DOHH2 (cell line): ENCODE results near the gene PYGB.

ENCODE experiments used
- H3F3A ChIP-seq: fragments of 200-600 bp; sonication (generic), shearing (Covaris generic); 2 replicates; pipeline ENCODE4 v1.6.0; 2016; ENCODE audit warnings: antibody characterized with exemption, mild to moderate bottlenecking; ENCODE audit not compliant: control insufficient read depth, insufficient read depth
- H3K27ac ChIP-seq: fragments of 200-600 bp; sonication (generic); 2 replicates; pipeline ENCODE4 v1.5.1; 2014; ENCODE audit warnings: low read depth, mild to moderate bottlenecking, low read length, moderate library complexity
- H3K27me3 ChIP-seq: fragments of 200-600 bp; sonication (generic); 2 replicates; pipeline ENCODE4 v1.6.1; 2014; ENCODE audit warnings: mild to moderate bottlenecking, low read length, mixed read lengths; ENCODE audit not compliant: control insufficient read depth
- H3K36me3 ChIP-seq: fragments of 200-600 bp; sonication (generic); 2 replicates; pipeline ENCODE4 v1.6.1; 2014; ENCODE audit warnings: mild to moderate bottlenecking, low read length, moderate library complexity, mixed read lengths; ENCODE audit not compliant: control insufficient read depth
- H3K4me1 ChIP-seq: fragments of 200-600 bp; sonication (generic); 2 replicates; pipeline ENCODE4 v1.6.1; 2014; ENCODE audit warnings: mild to moderate bottlenecking, low read length, mixed read lengths; ENCODE audit not compliant: control insufficient read depth
- H3K4me2 ChIP-seq: fragments of 200-600 bp; sonication (generic); 2 replicates; pipeline ENCODE4 v1.6.0; 2014; ENCODE audit warnings: mild to moderate bottlenecking, low read length, moderate library complexity
- H3K4me3 ChIP-seq: fragments of 200-600 bp; sonication (generic); 2 replicates; pipeline ENCODE4 v1.5.1; 2014; ENCODE audit warnings: mild to moderate bottlenecking, low read length, mixed read lengths
- H3K79me2 ChIP-seq: fragments of 200-600 bp; sonication (generic); 2 replicates; pipeline ENCODE4 v1.6.1; 2014; ENCODE audit warnings: mild to moderate bottlenecking, low read length, mixed read lengths; ENCODE audit not compliant: control insufficient read depth
- H3K9me2 ChIP-seq: fragments of 200-600 bp; sonication (generic); replicated peaks from 2 replicates; pipeline ENCODE4 v1.6.1; 2014; ENCODE audit warnings: mild to moderate bottlenecking, low read length, mixed read lengths; ENCODE audit not compliant: control insufficient read depth
- H3K9me3 ChIP-seq: fragments of 200-600 bp; sonication (generic); 2 replicates; pipeline ENCODE4 v1.6.1; 2014; ENCODE audit warnings: antibody characterized with exemption, low read length, mixed read lengths; ENCODE audit not compliant: control insufficient read depth, insufficient read depth
- H4K20me1 ChIP-seq: fragments of 200-600 bp; sonication (generic); 2 replicates; pipeline ENCODE4 v1.6.0; 2014; ENCODE audit warnings: low read depth, mild to moderate bottlenecking, antibody characterized with exemption, low read length, moderate library complexity; ENCODE audit not compliant: control insufficient read depth, insufficient read depth
- EZH2phosphoT487 ChIP-seq: fragments of 200-600 bp; sonication (generic); IDR thresholded peaks from 2 replicates; pipeline ENCODE4 v1.6.1; 2017; ENCODE audit warnings: borderline replicate concordance, mild to moderate bottlenecking, antibody characterized with exemption, low read length, moderate library complexity, mixed read lengths
- TF ChIP-seq, protein P1 (sequence below): fragments of 200-600 bp; sonication (generic); IDR thresholded peaks from one replicate; pipeline ENCODE4 v1.5.1; 2014; ENCODE audit warnings: antibody characterized with exemption, mild to moderate bottlenecking, low read depth, low read length; ENCODE audit not compliant: poor library complexity, severe bottlenecking

PYGB gene

DNA sequence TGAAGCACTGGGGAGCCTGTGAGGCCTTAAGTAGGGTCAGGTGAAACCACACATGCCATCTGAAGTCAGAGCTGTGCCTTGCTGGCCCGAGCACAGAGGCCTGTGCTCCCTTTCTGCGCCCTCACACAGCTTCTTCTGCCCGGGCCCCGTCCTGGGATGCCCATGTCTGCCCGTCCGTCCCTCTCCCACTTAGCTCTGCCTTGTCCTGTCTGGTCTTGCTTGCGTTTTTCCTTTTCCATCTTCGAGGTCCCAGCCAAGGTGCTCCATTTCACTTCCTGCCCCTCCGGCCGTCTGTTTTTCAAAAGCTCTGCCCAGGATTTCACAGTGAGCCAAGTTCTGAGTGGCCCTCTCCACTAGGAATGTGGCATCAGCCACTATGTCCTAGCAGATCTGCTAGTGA lies 45.6 kb downstream of the PYGB start:
- Histone ChIP-seq H3K4me2 (no peak overlapping the region), H3K79me2 (no peaks in the 10 kb centered on the region), H4K20me1 (no peaks in the 10 kb centered on the region; the same call in 1 of the 2 replicates), H3K4me3 (no peak overlapping the region), H3K9me3 (no peaks in the 10 kb centered on the region), H3K9me2 (no peaks in the 10 kb centered on the region), H3F3A (no peaks in the 10 kb centered on the region; the same call in 1 of the 2 replicates), H3K36me3 (peaks cover 4% of the 10 kb centered on the region), H3K27me3 (no peaks in the 10 kb centered on the region), H3K27ac (no peak overlapping the region), H3K4me1 (peaks cover 8% of the 10 kb centered on the region)
- TF ChIP-seq, protein P1, sequence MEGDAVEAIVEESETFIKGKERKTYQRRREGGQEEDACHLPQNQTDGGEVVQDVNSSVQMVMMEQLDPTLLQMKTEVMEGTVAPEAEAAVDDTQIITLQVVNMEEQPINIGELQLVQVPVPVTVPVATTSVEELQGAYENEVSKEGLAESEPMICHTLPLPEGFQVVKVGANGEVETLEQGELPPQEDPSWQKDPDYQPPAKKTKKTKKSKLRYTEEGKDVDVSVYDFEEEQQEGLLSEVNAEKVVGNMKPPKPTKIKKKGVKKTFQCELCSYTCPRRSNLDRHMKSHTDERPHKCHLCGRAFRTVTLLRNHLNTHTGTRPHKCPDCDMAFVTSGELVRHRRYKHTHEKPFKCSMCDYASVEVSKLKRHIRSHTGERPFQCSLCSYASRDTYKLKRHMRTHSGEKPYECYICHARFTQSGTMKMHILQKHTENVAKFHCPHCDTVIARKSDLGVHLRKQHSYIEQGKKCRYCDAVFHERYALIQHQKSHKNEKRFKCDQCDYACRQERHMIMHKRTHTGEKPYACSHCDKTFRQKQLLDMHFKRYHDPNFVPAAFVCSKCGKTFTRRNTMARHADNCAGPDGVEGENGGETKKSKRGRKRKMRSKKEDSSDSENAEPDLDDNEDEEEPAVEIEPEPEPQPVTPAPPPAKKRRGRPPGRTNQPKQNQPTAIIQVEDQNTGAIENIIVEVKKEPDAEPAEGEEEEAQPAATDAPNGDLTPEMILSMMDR = no peak
- no peak for TF ChIP-seq EZH2phosphoT487

DNA sequence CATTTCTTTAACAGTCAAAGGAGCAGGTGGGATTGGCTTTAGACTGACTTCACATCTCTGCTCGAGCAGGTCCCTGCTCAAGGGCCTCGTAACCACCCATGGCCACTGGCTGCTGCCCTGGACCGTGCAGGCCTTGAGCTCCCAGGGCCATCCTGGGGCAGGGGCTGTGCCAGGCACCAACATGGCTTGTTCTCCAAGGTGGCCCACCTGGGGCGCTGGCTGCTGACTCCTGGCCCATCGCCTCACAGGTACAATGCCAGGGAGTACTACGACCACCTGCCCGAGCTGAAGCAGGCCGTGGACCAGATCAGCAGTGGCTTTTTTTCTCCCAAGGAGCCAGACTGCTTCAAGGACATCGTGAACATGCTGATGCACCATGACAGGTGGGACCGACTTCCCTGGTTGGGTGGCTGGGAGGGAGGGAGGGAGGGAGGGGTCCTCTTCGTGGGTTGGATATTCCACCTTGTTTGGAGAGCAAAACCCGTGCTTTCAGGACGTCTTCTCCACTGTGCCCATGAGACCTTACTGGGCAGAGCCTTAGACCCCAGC lies 46.1 kb downstream of the PYGB start:
- no peak overlapping the region for H3K4me2 ChIP-seq
- TF ChIP-seq, protein P1 = no peak
- TF ChIP-seq EZH2phosphoT487 = no peak
- no peaks in the 10 kb centered on the region for H3K27me3 ChIP-seq
- no peaks in the 10 kb centered on the region; the same call in 1 of the 2 replicates for H3F3A ChIP-seq
- no peaks in the 10 kb centered on the region; the same call in 1 of the 2 replicates for H4K20me1 ChIP-seq
- peaks cover 8% of the 10 kb centered on the region for H3K4me1 ChIP-seq
- no peaks in the 10 kb centered on the region for H3K9me2 ChIP-seq
- no peak overlapping the region for H3K27ac ChIP-seq
- H3K4me3 ChIP-seq = no peak overlapping the region
- H3K79me2 ChIP-seq = no peaks in the 10 kb centered on the region
- H3K36me3 ChIP-seq = peaks cover 4% of the 10 kb centered on the region
- H3K9me3 ChIP-seq = no peaks in the 10 kb centered on the region

DNA sequence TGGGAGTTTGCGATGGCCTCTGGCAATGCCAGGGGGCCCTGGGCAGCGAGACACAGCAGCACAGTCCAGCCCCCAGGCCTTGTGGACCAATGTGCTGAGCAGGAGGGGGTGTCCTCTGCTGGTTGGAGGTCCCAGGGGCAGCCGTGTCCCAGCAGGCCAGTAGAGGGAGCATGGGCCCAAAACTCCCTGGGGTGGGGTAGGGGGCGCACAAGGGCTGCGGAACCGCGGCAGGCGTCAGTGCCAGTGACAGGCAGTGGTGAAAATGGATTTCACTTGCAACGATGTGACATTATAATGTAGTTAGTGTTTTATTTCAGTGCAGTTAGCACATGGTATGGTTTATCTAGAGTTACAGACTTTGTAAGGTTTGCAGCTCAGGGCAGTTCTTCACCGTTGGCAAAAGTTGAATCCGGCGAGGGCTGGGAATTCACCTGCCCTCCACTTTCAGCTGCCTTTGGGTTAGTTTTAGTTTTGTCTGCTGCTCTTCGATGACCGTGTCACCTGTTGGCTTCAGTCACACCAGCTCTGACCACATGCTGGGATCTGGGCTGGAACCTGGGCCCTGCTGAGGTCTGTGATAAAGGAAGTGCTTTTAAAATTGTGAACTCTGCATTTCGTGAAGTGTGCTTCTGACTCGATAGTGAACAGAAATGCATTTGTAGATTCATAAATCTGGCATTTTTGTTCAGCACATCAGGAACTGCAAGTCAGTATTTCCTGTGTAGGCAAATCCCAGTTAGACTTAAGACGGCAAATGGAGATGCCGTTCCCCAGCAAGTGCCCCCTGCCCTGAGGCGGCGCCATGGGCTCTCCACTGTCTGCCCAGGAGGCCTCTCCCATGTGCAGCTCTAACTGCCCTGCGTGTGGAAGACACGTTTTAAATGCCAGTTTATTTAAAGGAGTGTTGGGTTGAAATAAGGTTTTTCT lies 46.8 kb downstream of the PYGB start:
- Histone ChIP-seq H3K9me3 (no peaks in the 10 kb centered on the region), H3F3A (no peaks in the 10 kb centered on the region; the same call in 1 of the 2 replicates), H3K4me2 (no peak overlapping the region)

More for the DNA sequence above, 46.8 kb downstream of the PYGB start:
- no peaks in the 10 kb centered on the region for H3K27me3 ChIP-seq
- H3K36me3 ChIP-seq = peaks cover 4% of the 10 kb centered on the region
- no peaks in the 10 kb centered on the region for H3K79me2 ChIP-seq
- H4K20me1 ChIP-seq = no peaks in the 10 kb centered on the region; the same call in 1 of the 2 replicates
- H3K4me1 ChIP-seq = peaks cover 8% of the 10 kb centered on the region
- H3K4me3 ChIP-seq = no peak overlapping the region
- TF ChIP-seq EZH2phosphoT487 = no peak
- TF ChIP-seq, protein P1 = peak; percentile 100
- H3K9me2 ChIP-seq = no peaks in the 10 kb centered on the region
- no peak overlapping the region for H3K27ac ChIP-seq
